GM23338 (cell line): ENCODE measurements around the gene BNIP3.

Experiments used
- CREB1 ChIP-seq: fragments of 250-450 bp; sonication (Bioruptor Pico); IDR thresholded peaks from 2 replicates; pipeline ENCODE4 v1.5.0; 2020; ENCODE audit warnings: low read depth, mild to moderate bottlenecking, moderate library complexity
- CTCF ChIP-seq, 2 experiments: fragments of 200-600 bp in 1 of 2; sonication (generic) in 1 of 2; conservative IDR thresholded peaks; 2 replicates each; pipeline versions ENCODE4 v1.5.1 to v1.6.1; 2016 to 2017; ENCODE audit warnings: antibody characterized with exemption in 2 of 2, low read depth in 2 of 2, mild to moderate bottlenecking in 2 of 2, moderate library complexity in 1 of 2
- EZH2 ChIP-seq: fragments of 200-600 bp; sonication (generic); IDR thresholded peaks from one replicate; pipeline ENCODE4 v1.8.0; 2017; ENCODE audit warnings: antibody characterized with exemption, mild to moderate bottlenecking, low read depth; ENCODE audit not compliant: unreplicated experiment
- EZH2phosphoT487 ChIP-seq: fragments of 200-600 bp; sonication (generic); IDR thresholded peaks from one replicate; pipeline ENCODE4 v1.8.1; 2018; ENCODE audit warnings: antibody characterized with exemption; ENCODE audit not compliant: unreplicated experiment
- REST ChIP-seq: IDR thresholded peaks from one replicate; pipeline ENCODE4 v1.6.1; 2018; ENCODE audit warnings: antibody characterized with exemption; ENCODE audit not compliant: unreplicated experiment

DNA sequence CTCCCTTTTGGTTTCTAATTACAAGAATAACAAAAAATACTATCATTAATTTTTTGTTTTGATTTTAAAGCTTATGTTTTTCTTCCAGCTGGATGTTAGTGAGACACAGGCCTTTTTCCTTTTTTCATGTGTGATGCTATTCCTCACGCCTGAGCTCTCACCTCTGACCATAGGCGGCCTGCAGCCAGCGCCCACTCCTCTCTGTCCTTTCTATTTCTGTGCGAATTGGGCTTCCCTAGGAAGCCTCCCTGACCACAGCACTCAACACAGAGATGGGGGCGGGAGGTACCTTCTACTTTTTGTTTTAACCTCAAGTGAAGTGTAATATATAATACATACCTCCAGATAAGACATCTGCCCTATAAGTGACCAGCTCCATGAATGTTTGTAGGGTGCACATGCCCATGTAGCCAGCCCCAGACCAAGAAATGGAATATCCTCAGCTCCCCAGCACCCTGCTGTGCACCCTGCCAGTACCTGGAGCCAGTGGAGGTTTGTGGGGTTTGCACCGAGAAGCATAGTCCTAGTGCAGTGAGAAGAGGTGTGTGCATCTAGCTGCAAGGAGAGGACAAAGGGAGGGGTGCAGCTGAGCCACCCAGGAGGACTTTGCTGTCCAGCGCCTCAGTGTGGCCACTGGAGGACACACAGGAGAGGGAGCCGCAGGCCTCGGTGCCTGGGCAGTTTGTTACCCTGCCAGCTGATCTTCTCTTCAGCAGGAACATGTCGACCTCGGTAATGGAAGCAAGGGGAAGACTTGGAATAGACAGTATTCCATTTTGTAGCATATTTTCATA, 38.5 kb downstream of the BNIP3 start:
- TF ChIP-seq EZH2: no peak
- peak; percentile 64 to 83 for TF ChIP-seq CTCF (conservative IDR thresholded peaks at IDR 0.05; ENCODE audit: low read depth in 2 of 2)
- TF ChIP-seq CREB1: no peak
- TF ChIP-seq REST: no peak
- TF ChIP-seq EZH2phosphoT487: no peak
